Panc1 (cell line): Measurements from ENCODE around the gene INSYN2A.

Experiments used
- POLR2AphosphoS5 ChIP-seq: IDR thresholded peaks from 2 replicates; pipeline ENCODE4 v1.6.1; 2012; ENCODE audit warnings: mild to moderate bottlenecking, low read depth, low read length, moderate library complexity
- SIN3A ChIP-seq: IDR thresholded peaks from 2 replicates; pipeline ENCODE4 v1.6.1; 2012; ENCODE audit warnings: low read depth, mild to moderate bottlenecking, low read length, moderate library complexity, borderline replicate concordance; ENCODE audit not compliant: insufficient read depth
- TCF7L2 ChIP-seq: IDR thresholded peaks from 2 replicates; pipeline ENCODE4 v1.6.1; 2011; ENCODE audit warnings: mild to moderate bottlenecking, low read depth, low read length, inconsistent platforms
- TF ChIP-seq, protein P1 (sequence below): fragments of 450-650 bp; IDR thresholded peaks from 2 replicates; pipeline ENCODE4 v1.5.1; 2017; ENCODE audit warnings: mild to moderate bottlenecking
- TF ChIP-seq, protein P2 (sequence below), 2 experiments: IDR thresholded peaks; 2 replicates each; pipeline ENCODE4 v1.6.1; 2011 to 2012; ENCODE audit warnings: low read depth in 2 of 2, control low read depth in 1 of 2, low read length in 1 of 2, mild to moderate bottlenecking in 1 of 2, moderate library complexity in 1 of 2; ENCODE audit not compliant: insufficient read depth in 1 of 2

DNA sequence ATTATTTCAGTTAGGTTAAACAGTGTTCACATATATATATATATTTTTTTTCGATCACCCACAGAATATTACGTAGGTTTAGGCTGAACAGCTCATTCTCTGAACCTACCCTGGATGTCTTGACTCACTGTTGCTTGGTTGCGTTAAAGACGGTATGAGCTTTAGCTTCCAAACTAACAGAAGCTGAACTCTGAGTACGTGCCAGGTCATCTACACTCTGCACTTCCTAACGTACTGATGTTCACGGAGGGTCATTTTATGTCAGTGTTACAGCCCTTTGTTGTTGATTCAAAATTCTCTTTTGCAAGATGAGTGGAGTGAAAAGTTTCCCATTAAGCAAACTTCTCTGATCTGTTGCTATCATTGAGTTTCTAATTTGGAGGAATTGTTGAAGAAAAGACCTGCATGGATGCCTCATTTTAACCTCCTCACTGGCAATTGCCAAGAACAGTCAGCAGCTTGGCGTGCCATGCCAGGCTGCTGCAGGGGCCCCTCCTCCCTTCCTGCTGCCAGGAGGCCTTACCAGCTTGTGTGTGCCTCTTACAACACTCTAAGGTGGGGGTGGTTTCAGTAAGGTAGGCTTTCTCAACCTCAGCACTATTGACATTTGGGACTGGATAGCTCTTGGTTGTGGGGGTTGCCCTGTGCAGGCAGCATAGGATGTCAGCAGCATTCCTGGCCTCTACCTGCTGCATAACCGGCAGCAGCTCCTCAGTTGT is 44.3 kb downstream of the INSYN2A start:
- TF ChIP-seq, protein P1, sequence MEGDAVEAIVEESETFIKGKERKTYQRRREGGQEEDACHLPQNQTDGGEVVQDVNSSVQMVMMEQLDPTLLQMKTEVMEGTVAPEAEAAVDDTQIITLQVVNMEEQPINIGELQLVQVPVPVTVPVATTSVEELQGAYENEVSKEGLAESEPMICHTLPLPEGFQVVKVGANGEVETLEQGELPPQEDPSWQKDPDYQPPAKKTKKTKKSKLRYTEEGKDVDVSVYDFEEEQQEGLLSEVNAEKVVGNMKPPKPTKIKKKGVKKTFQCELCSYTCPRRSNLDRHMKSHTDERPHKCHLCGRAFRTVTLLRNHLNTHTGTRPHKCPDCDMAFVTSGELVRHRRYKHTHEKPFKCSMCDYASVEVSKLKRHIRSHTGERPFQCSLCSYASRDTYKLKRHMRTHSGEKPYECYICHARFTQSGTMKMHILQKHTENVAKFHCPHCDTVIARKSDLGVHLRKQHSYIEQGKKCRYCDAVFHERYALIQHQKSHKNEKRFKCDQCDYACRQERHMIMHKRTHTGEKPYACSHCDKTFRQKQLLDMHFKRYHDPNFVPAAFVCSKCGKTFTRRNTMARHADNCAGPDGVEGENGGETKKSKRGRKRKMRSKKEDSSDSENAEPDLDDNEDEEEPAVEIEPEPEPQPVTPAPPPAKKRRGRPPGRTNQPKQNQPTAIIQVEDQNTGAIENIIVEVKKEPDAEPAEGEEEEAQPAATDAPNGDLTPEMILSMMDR = no peak
- no peak for TF ChIP-seq POLR2AphosphoS5
- TF ChIP-seq TCF7L2 = no peak
- TF ChIP-seq, protein P2, sequence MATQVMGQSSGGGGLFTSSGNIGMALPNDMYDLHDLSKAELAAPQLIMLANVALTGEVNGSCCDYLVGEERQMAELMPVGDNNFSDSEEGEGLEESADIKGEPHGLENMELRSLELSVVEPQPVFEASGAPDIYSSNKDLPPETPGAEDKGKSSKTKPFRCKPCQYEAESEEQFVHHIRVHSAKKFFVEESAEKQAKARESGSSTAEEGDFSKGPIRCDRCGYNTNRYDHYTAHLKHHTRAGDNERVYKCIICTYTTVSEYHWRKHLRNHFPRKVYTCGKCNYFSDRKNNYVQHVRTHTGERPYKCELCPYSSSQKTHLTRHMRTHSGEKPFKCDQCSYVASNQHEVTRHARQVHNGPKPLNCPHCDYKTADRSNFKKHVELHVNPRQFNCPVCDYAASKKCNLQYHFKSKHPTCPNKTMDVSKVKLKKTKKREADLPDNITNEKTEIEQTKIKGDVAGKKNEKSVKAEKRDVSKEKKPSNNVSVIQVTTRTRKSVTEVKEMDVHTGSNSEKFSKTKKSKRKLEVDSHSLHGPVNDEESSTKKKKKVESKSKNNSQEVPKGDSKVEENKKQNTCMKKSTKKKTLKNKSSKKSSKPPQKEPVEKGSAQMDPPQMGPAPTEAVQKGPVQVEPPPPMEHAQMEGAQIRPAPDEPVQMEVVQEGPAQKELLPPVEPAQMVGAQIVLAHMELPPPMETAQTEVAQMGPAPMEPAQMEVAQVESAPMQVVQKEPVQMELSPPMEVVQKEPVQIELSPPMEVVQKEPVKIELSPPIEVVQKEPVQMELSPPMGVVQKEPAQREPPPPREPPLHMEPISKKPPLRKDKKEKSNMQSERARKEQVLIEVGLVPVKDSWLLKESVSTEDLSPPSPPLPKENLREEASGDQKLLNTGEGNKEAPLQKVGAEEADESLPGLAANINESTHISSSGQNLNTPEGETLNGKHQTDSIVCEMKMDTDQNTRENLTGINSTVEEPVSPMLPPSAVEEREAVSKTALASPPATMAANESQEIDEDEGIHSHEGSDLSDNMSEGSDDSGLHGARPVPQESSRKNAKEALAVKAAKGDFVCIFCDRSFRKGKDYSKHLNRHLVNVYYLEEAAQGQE (IDR thresholded peaks at IDR 0.05; ENCODE audit: insufficient read depth in 1 of 2, low read depth in 2 of 2, low read length in 1 of 2) = no peak
- no peak for TF ChIP-seq SIN3A
